HepG2 (cell line): ENCODE measurements around the gene GNAZ. TPM values are rescaled to one million over a fixed set of nuclear protein-coding genes. Genes with fewer than 3 reads are reported as not detected.
A peak's percentile ranks its signal among the peaks of the same experiment; 100 is the strongest.

Source experiments
- HOXA3 ChIP-seq: sonication (generic); formaldehyde crosslinking; IDR thresholded peaks from 2 replicates; pipeline ENCODE4 v1.5.0; 2020; ENCODE audit warnings: missing genetic modification reagents
- KDM1A ChIP-seq: IDR thresholded peaks from 2 replicates; pipeline ENCODE4 v1.6.1; 2016; ENCODE audit warnings: missing compliant biosample characterization
- MIER3 ChIP-seq: IDR thresholded peaks from 2 replicates; pipeline ENCODE4 v1.6.1; 2016; ENCODE audit warnings: missing compliant biosample characterization, borderline replicate concordance
- MYC ChIP-seq: sonication (generic); formaldehyde crosslinking; IDR thresholded peaks from 2 replicates; pipeline ENCODE4 v1.9.0; 2021; ENCODE audit warnings: missing genetic modification reagents, borderline replicate concordance
- NCOA2 ChIP-seq: sonication (generic); formaldehyde crosslinking; IDR thresholded peaks from 2 replicates; pipeline ENCODE4 v1.8.0; 2022; ENCODE audit warnings: inconsistent platforms
- ZNF205 ChIP-seq: IDR thresholded peaks from 2 replicates; pipeline ENCODE4 v1.6.1; 2018; ENCODE audit warnings: missing biosample characterization, missing genetic modification reagents
- ZNF333 ChIP-seq: sonication (generic); formaldehyde crosslinking; IDR thresholded peaks from 2 replicates; pipeline ENCODE4 v1.4.0; 2020; ENCODE audit warnings: mild to moderate bottlenecking, missing genetic modification reagents, borderline replicate concordance
- ZNF530 ChIP-seq: sonication (generic); formaldehyde crosslinking; IDR thresholded peaks from 2 replicates; pipeline ENCODE4 v1.5.0; 2020; ENCODE audit warnings: low read depth, mild to moderate bottlenecking, missing genetic modification reagents
- ZNF883 ChIP-seq: sonication (generic); formaldehyde crosslinking; IDR thresholded peaks from 2 replicates; pipeline ENCODE4 v1.5.1; 2020; ENCODE audit warnings: mild to moderate bottlenecking, missing genetic modification reagents; ENCODE audit errors: not compliant biosample characterization
- polyA plus RNA-seq, 8 experiments: library from polyadenylated mRNA; depleted of rRNA in 3 of 8; stranded (reverse) in 7 of 8; unstranded in 1 of 8; fragments of >200 nt; fragmentation: Illumina TruSeq in 4 of 8; extraction: Trizol in 4 of 8; gene quantifications; 2 replicates each; pipeline versions ENCODE4 v1.2.1 to v1.2.3, GENCODE V29; 2011 to 2016; ENCODE audit warnings: low read depth in 4 of 8, missing spikeins in 1 of 8, mixed read lengths in 1 of 8; ENCODE audit not compliant: insufficient read depth in 1 of 8
- total RNA-seq, 5 experiments: library from RNA; depleted of rRNA; stranded (reverse); fragments of >200 nt; fragmentation: Illumina TruSeq; extraction: Trizol; gene quantifications; 2 replicates each; pipeline ENCODE4 v1.2.3, GENCODE V29; 2016; ENCODE audit warnings: low read depth in 1 of 5
- TF ChIP-seq, protein P1 (sequence below): sonication (generic); formaldehyde crosslinking; IDR thresholded peaks from 2 replicates; pipeline ENCODE4 v1.4.0; 2020; ENCODE audit warnings: missing genetic modification reagents, borderline replicate concordance
- TF ChIP-seq, protein P2 (sequence below): sonication (generic); formaldehyde crosslinking; IDR thresholded peaks from 2 replicates; pipeline ENCODE4 v1.4.0; 2020; ENCODE audit warnings: missing genetic modification reagents
- TF ChIP-seq, protein P3 (sequence below): sonication (generic); formaldehyde crosslinking; IDR thresholded peaks from 2 replicates; pipeline ENCODE4 v1.4.0; 2020; ENCODE audit warnings: missing genetic modification reagents
- TF ChIP-seq, protein P4 (sequence below): sonication (generic); IDR thresholded peaks from 2 replicates; pipeline ENCODE4 v1.6.1; 2016; ENCODE audit warnings: low read depth, borderline replicate concordance
- TF ChIP-seq, protein P5 (sequence below): IDR thresholded peaks from 2 replicates; pipeline ENCODE4 v1.6.1; 2016; ENCODE audit warnings: missing genetic modification reagents, missing compliant biosample characterization
- TF ChIP-seq, protein P6 (sequence below): sonication (generic); formaldehyde crosslinking; conservative IDR thresholded peaks from 2 replicates; pipeline ENCODE4 v1.4.0; 2020; ENCODE audit warnings: mild to moderate bottlenecking, missing genetic modification reagents, moderate library complexity

GNAZ gene
- total and polyA plus RNA-seq, 2 of the 13 experiments (the other 11 are each of a cell fraction or from before 2014, with no cell fraction given) = 11.4 to 22.3 TPM

DNA sequence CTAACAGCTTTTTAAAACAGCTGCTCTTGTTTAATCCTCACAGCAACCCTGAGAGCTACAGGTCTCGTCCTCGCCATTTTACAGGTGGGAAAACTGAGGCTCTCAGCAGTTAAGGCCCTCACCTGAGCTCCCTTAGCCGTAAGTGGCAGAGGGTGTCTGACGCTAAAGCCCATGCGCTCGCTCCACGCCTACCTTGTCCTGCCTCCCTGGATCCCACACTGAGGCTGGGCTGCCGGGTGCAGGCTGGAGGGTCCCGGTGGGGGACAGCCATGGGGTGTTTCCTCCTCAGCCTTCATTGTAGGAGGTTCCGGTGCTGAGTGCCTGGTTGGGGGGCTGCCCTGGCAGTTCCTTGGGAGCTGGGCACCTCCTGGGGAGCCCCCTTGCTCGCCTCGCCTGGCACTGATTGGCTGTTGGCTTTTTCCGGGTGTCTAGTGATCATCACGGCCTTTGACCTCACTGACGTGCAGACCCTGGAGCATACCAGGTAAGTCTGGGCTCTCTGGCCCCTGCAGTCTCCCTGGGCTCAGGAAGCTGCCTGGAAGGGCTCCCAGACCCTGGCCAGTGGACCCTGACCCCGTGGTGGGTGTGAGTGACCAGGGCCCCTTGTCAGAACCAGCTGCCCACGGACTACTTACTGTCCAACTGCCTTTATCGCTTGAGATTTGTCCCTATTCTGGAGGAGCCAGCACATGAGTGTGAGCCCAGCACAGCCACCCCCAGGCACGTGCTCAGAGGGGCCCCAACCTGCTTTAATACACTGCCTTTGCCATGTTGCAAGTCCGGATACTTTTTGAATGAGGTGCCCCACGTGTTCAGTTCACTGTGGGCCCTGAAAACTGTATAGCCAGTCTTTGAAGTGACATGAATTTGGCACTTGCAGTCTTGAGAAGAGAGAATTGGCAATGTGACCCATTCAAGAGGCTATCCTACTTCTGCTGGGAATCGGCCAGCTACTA lies 87.5 kb downstream of the GNAZ start (continued):
- TF ChIP-seq, protein P1, sequence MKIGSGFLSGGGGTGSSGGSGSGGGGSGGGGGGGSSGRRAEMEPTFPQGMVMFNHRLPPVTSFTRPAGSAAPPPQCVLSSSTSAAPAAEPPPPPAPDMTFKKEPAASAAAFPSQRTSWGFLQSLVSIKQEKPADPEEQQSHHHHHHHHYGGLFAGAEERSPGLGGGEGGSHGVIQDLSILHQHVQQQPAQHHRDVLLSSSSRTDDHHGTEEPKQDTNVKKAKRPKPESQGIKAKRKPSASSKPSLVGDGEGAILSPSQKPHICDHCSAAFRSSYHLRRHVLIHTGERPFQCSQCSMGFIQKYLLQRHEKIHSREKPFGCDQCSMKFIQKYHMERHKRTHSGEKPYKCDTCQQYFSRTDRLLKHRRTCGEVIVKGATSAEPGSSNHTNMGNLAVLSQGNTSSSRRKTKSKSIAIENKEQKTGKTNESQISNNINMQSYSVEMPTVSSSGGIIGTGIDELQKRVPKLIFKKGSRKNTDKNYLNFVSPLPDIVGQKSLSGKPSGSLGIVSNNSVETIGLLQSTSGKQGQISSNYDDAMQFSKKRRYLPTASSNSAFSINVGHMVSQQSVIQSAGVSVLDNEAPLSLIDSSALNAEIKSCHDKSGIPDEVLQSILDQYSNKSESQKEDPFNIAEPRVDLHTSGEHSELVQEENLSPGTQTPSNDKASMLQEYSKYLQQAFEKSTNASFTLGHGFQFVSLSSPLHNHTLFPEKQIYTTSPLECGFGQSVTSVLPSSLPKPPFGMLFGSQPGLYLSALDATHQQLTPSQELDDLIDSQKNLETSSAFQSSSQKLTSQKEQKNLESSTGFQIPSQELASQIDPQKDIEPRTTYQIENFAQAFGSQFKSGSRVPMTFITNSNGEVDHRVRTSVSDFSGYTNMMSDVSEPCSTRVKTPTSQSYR (CRISPR knock-in tag) = no peak
- TF ChIP-seq HOXA3 (CRISPR knock-in tag) (peak; percentile 15), NCOA2 (CRISPR knock-in tag) (peak; percentile 13; the same call in 1 of the 2 replicates), MYC (CRISPR knock-in tag) (peak; percentile 59; the same call in 1 of the 2 replicates), ZNF333 (CRISPR knock-in tag) (0 out of 2 replicates have a peak, but pooled peaks have one; percentile 48), MIER3 (CRISPR knock-in tag) (no peak), KDM1A (CRISPR knock-in tag) (peak; percentile 65), ZNF530 (CRISPR knock-in tag) (no peak), ZNF883 (CRISPR knock-in tag) (peak; percentile 7), ZNF205 (CRISPR knock-in tag) (no peak)
- TF ChIP-seq, protein P2, sequence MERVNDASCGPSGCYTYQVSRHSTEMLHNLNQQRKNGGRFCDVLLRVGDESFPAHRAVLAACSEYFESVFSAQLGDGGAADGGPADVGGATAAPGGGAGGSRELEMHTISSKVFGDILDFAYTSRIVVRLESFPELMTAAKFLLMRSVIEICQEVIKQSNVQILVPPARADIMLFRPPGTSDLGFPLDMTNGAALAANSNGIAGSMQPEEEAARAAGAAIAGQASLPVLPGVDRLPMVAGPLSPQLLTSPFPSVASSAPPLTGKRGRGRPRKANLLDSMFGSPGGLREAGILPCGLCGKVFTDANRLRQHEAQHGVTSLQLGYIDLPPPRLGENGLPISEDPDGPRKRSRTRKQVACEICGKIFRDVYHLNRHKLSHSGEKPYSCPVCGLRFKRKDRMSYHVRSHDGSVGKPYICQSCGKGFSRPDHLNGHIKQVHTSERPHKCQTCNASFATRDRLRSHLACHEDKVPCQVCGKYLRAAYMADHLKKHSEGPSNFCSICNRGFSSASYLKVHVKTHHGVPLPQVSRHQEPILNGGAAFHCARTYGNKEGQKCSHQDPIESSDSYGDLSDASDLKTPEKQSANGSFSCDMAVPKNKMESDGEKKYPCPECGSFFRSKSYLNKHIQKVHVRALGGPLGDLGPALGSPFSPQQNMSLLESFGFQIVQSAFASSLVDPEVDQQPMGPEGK = peak; percentile 67
- TF ChIP-seq, protein P3, sequence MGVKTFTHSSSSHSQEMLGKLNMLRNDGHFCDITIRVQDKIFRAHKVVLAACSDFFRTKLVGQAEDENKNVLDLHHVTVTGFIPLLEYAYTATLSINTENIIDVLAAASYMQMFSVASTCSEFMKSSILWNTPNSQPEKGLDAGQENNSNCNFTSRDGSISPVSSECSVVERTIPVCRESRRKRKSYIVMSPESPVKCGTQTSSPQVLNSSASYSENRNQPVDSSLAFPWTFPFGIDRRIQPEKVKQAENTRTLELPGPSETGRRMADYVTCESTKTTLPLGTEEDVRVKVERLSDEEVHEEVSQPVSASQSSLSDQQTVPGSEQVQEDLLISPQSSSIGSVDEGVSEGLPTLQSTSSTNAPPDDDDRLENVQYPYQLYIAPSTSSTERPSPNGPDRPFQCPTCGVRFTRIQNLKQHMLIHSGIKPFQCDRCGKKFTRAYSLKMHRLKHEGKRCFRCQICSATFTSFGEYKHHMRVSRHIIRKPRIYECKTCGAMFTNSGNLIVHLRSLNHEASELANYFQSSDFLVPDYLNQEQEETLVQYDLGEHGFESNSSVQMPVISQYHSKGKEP = no peak
- TF ChIP-seq, protein P4, sequence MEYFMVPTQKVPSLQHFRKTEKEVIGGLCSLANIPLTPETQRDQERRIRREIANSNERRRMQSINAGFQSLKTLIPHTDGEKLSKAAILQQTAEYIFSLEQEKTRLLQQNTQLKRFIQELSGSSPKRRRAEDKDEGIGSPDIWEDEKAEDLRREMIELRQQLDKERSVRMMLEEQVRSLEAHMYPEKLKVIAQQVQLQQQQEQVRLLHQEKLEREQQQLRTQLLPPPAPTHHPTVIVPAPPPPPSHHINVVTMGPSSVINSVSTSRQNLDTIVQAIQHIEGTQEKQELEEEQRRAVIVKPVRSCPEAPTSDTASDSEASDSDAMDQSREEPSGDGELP = 0 out of 2 replicates have a peak, but pooled peaks have one; percentile 36
- TF ChIP-seq, protein P5, sequence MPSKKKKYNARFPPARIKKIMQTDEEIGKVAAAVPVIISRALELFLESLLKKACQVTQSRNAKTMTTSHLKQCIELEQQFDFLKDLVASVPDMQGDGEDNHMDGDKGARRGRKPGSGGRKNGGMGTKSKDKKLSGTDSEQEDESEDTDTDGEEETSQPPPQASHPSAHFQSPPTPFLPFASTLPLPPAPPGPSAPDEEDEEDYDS (CRISPR knock-in tag) = no peak
- TF ChIP-seq, protein P6, sequence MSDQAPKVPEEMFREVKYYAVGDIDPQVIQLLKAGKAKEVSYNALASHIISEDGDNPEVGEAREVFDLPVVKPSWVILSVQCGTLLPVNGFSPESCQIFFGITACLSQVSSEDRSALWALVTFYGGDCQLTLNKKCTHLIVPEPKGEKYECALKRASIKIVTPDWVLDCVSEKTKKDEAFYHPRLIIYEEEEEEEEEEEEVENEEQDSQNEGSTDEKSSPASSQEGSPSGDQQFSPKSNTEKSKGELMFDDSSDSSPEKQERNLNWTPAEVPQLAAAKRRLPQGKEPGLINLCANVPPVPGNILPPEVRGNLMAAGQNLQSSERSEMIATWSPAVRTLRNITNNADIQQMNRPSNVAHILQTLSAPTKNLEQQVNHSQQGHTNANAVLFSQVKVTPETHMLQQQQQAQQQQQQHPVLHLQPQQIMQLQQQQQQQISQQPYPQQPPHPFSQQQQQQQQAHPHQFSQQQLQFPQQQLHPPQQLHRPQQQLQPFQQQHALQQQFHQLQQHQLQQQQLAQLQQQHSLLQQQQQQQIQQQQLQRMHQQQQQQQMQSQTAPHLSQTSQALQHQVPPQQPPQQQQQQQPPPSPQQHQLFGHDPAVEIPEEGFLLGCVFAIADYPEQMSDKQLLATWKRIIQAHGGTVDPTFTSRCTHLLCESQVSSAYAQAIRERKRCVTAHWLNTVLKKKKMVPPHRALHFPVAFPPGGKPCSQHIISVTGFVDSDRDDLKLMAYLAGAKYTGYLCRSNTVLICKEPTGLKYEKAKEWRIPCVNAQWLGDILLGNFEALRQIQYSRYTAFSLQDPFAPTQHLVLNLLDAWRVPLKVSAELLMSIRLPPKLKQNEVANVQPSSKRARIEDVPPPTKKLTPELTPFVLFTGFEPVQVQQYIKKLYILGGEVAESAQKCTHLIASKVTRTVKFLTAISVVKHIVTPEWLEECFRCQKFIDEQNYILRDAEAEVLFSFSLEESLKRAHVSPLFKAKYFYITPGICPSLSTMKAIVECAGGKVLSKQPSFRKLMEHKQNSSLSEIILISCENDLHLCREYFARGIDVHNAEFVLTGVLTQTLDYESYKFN = peak; percentile 78
